Activated CD4-positive, alpha-beta T cell treated with anti-CD3 and anti-CD28 coated beads, Interleukin-2, amount 50 U/mL, for 1 hour (primary cell): Measurements from ENCODE around the gene ZPR1.
A peak's percentile ranks its signal among the peaks of the same experiment; 100 is the strongest.
"Not testable (repeated sequence)": the region's sequence is repeated elsewhere in the genome, so short reads cannot be mapped to it uniquely, and the experiment has no call there.

Experiments
- DNase-seq: peaks from one replicate; pipeline ENCODE4 v3.0.0-alpha.2; 2020

Gene ZPR1

DNA sequence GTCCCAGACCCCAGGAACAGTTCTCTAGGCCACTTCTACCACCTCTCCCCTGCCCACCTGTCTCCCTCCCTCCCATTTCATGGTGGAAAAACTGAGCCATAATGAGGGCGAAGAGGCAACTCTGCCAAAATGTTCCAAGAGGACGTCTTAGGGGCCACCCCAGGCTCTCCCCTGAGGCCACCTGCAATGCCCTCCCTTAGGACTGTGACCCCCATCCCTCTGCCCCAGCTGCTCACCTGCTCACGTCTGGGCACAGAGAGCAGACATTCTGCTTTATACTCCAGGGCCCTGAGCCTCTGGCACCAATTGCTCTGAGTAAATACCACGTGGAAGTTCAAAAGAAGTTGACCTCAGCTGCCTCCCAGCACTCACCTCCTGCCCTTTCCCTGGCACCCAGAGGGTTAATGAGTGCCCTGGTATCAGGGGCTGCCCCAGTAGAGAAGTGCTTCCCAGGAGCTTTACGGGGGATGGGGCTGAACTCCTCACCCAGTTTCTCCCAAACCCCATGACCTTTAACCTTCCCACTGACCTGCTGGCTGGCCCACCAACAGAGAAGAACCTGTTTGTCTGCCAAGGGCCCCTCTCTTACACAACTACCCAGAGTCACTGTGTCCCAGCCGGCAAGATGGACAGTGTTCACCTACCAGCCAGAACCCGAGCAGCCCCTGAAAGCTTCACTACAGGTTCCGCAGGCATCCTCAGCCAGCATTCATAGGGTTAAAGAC, 4.5 kb upstream of the ZPR1 start:
- DNase-seq: no peak

DNA sequence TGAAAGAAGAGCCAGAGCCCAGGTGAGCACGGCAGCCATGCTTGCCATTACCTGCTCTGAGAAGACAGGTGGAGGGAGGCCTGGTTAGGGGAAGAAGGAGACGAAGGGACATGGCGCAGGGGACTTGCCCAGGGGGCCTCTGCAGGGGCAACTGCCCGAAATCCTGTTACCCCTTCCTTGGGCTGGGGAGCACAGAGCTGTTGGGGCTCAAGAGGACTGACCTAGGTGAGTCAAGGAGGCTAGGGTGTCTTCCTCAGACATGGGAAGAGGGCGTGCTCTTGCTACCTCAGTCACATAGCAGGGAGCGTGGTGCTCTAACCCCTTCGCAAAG, 4.0 kb upstream of the ZPR1 start, which contains the start of gene APOA5:
Gene APOA5 (minus strand): TSS at position 67 of the 331 bp plus-strand sequence. CDS start 19 bp downstream, at position 48.
- no peak for DNase-seq

DNA sequence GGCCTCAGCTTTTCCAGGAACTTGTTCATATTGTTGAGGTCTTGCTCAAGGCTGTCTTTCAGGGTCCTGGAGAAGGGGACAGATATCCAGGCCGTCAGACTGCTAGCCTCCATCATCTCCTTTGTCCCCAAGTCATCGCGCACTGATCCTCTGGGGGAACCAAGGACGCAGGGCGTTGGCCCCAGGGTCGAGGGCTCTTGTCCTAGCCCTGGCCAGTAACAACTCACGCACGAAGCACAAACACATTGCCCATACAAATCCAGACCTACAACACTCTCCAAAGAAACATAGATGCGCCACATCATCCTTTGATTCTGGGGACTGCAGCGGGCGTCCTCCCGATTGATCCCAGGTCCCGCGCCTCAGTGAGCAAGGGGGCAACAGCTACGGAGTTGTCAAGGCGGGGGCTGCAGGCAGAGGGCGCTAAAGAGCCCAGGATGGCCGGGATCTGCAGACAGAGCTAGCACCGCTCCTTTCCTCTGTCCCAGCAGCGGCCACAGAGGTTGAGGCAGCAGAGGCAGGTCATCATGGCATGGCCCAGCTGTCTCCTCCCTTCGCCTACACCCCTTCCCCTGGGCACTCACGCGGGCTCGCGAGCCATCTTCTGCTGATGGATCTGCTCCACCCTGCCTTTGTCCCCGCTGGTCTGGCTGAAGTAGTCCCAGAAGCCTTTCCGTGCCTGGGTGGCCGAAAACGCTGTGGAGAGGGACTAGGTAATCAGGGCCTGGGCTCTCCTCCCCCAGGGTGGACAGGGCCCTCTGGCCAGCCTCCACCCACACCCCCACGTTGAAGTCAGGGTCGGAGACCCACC, 3.4 kb upstream of the ZPR1 start:
- peak; percentile 75 for DNase-seq

DNA sequence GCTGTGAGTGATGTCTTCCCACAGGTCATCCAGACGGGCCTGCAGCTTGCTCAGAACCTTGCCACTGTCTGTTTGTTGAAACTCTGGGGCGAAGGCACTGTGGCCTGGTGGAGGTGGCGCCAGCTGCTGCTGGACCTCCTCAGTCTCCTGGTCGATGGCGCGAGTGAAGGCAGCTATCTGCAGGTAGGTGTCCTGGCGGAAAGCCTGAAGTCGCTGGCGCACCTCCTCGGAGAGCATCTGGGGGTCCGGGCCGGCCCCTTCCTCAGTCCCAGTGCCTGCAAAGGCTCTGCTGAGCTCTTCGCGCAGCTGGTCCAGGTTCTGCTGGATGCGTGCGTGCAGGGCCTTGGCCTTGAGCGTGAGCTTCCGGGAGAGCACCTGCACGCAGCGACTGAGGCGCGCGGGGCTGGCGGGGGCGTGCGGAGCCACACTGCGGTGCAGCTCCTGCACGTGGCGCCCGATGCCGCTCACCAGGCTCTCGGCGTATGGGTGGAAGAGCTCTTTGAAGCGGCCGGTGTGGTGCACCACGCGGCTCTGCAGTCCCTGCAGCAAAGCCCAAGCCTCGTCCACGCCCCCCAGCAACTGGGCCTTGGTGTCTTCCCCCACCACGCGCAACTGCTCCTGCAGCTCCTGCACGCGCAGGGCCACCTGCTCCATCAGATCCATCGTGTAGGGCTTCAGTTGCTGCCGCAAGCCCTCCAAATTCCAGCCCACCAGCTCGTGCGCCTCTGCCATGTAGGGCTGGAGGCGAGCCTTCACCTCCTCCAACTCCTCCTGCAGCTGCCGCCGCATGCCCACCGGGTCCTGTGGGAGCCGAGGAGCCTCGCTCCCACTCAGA, 2.6 kb upstream of the ZPR1 start:
- no peak for DNase-seq

DNA sequence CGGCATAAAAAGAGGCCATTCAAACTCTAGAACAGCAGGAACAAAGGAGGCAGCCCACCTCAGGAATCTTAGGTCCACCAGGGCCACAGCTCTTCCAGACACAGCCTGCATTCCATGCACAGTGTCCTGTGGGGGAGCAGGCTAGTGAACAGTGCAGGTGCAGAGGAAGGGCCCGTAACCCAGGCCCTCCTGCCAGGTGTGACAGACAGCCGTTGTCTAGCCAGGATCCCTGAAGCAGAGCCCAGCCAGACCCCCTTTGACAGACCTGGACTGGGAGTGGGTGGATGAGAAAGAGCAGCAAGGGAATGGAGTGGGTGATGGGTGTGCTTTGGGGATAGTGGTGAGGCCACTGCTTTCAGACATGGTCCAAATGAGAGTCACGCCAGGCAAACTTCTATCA, 1.2 kb upstream of the ZPR1 start:
- DNase-seq: no peak

DNA sequence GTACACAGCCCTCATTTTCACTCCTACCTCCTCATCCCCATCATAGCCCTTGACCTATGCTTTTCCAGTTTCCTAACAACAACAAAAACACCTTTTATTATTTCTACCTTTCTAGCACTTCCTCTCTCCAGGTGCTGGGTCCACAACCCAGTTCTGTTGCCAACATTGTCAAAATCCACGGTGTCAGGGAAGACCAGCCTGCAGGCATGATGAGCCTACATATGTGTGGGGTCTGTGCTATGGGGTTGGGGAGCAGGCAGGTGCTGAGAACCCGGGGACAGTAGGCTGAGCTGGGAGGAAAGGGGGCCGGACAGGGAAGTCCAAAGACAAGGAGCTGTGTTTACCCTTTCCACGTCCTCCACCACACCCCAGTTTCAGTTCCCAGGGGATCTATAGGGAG, 711 bp upstream of the ZPR1 start:
- no peak for DNase-seq

DNA sequence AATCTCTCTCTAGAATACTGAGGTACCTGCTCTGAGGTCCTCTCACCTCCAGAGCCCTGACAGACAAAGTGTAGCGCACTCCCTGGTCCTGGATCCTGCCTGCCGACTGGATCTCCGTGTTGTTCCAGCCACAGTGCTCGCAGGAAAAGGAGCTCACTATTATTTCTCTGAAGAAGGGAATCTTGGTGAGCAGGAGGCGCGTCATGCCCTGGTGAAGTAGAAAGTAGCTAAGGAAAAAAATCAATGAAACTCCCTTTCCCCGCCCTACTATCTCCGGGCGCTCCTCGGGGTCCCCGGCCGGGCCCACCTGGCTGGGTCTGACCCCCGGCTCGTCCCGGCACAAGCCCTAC, 412 bp downstream of the ZPR1 start:
- no peak for DNase-seq

DNA sequence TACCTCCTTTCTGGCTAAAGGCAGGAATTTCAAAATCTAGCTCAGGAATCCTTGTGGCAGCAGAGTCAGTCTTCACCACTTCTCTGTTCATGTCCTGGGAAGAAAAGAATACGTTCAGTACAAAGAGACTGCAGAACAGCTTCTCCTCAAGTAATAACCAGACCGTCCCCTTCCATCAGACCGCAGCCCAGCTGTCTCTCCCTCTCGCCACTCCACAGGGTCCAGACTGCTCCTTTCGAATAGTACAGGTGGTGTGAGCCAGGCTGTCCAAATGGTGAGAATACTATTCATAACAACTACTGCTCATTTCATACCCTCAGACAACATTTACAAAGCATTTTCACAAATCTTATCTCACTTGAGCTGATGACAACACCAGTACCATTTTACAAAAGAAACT, 857 bp downstream of the ZPR1 start:
- DNase-seq: no peak

DNA sequence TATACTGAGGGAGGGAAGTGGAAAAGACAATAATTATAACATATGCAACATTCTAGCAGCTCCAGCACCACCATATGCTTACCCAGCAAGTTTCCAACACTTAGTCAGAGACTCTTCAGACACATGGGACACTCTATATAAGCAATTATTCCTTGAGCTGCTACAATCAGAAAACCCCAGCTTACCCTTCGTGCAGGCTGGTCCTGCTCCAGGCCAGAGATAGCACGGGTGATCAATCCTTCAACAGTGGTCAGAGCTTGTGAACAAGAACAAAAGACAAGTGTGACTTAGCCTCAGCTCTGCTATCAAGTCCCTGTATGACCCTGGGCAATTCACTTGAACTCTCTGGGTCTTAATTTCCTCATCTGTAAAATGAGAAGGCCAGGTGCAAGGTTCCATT, 1.5 kb downstream of the ZPR1 start:
- no peak for DNase-seq

DNA sequence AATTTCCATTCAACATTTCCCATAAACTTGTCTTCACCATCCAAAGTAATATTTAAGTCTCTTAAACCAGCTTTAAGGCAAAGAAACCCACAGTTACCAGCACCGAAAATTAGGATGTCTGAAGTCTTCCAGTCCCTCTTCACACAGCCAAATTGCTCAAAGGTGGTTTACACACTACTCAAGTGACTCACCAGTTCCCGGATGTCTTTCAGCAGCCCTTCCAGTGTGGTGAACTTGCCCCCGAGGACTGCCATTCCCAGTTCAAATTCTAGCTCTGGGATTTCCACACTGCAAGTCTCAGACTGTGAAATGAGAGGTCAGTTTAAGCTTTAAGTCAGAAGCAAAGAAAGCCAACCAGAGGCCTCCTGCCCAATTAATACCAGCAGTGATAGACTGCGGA, 5.1 kb downstream of the ZPR1 start:
- DNase-seq: no peak

DNA sequence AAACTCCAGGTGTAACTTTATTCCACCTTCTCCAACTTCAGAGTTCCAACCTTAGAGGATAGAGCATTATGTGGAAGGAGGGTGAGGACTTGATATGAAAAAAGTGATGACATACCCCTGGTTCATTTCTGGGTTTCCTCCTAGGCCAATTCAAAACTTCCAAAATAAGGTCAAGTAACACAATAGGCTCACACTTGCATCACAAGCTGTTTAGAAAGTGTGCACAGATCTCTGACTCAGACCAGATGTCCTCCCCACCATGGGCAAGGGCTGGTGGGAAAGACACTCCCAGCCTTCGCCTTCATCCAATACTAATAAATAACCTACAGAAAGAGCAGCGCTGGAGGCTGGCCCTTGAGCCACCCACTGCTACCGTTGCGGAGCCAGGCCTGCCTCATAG, 9.3 kb downstream of the ZPR1 start:
- DNase-seq: no peak

DNA sequence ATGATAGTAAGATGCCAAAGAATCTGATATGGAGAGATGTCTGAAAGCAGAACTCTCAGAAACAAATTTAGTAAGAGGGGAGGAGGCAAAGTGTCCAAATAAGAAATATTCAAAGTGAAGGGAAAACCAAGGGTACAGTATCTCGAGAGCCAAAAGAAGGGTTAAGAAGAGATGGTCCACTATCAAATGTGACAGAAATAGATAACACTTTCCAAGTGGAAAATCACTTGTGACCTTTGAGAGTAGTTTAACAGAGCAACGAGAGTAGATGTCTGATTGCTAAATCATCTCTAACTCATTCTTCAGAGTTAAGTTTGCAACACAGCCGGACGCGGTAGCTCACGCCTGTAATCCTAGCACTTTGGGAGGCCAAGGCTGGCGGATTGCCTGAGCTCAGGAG, 10.8 kb downstream of the ZPR1 start:
- DNase-seq: no peak

DNA sequence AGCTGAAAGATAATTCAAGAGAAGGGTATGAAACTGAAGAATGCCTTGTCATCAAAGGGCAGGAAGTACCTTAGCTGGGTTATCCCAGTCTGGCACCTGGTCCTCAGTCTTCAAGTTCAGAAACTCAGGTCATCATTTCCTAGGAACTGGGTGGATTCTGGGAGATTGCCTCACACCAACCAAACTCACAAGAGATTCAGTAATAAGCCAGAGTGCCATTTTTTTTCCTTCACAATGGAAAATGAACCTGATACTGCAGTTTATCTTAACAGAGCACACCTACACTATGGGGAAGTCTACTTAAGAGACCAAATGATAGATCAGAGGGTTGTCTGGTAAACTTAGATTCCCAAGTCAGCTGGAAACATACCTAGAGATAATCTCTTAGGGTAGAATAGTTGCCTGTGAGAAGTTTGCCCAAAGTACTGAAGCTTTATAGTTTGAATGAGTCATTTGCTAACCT, 11.3 kb downstream of the ZPR1 start:
- no peak for DNase-seq

DNA sequence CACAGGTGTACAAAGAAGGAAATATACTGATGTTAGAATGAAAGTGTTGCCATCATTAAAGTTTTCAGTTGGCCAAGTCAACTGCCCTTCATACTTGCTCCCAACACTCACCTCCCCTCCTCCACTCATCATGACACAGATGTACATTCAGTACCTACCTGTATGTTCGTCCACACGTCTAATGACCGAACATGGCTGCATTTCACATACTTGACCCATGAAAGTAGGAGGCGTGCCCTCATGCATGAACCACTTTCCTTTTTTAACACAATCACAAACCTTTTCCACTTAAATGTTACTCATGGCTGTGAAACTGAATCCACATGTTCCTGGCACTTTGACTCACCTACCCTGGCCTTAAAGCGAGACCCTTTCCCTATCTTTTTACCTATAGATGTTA, 11.8 kb downstream of the ZPR1 start:
- DNase-seq: no peak

DNA sequence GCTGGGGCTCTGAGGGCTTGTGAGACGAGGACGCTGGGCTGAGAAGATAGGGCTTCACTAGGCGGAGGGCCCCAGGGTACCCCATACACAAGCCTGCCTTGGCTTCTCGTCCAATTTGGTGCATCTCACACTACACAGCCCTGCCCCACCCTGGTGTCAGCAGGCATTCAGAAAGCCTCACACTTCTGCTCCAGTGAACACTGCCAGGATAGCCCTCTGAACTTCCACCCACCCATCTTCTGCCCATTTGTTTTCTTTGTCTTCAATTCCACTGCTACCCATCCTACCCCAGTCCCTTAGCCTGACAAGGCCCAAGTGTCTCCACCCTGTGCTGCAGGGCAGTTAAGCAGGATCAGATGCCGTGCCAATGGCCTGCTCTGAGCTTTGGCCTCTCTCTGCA, 13.2 kb downstream of the ZPR1 start:
- DNase-seq: no peak

DNA sequence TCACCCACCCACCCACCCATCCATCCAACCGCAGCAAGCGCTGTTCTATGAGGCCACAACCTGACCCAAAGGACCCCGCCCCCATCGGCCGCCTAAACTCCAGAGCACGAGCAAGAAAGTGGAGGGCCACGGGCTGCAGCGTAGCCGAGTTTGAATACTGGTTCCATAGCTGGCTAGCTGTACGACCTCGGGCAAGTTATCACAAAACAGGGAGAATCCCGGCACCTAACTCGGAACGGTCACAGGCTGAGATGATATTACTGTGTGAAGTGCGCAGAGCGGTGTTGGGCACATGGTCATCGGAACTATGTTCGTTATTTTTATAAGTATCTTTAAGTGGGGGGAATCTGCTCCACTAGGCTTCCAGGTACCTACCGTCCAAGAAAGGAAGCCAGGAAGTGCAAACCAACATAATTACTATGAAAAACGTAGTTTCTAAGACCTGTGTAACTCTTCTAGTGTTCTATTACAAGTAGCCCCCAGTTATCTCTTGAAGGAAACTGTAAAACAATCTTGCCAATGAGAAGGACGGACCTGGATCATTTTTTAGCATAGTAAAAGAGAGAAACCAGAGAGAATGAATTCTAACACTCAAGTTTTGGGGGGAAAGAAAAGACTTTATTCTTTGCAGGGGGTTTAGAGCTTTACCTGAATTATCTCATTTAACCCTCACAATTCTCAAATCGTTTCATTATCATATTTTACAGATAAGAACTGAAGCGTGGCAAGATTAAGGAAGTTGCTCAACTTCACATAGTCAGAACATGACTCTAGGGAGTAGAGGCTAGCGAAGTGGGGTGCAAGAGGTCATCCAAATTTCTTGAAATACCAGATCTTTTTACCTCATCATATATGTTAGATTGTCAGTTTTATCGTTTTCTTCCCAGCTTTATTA, 14.4 kb downstream of the ZPR1 start:
- DNase-seq: no peak

DNA sequence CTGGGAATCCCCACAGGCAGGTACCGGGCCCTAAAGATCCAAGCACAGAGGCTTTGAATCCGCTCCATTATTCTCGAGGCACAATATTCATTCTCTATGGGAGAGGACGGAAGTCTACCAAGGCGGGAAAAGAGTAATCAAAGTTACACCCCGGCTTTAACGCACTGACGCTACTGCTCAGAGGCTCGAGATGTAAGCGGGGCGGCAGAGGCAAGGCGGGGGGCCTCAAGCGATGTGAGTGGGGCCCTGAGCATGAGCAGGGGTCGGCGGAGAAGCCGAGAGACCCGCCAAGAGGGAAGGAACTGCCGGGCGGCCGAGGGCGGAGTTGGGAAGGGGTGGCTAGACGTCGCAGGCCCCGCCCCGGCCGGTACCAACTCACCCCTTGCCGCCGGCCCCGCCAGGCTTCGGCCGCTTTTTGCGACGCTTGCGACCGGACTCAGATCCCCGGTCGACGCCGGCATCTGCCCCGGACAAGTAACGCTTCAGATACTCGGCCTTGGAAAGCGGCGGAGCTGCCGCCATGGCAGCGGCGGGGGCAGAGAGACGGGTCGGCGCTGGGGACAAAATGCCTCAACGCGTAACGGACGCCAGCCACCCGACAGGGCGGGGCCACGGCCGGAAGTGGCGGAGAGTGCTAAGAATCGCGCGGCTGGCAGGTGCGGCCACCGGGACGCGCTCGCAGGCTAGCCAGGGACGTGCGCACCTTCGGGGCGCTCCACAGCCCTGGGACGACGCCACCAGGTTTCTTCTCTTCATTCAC, 15.2 kb downstream of the ZPR1 start, which contains the start of gene BUD13:
Gene BUD13 (minus strand): TSS at position 545 of the 760 bp plus-strand sequence. CDS start 23 bp downstream, at position 522.
- peak; percentile 95 for DNase-seq

DNA sequence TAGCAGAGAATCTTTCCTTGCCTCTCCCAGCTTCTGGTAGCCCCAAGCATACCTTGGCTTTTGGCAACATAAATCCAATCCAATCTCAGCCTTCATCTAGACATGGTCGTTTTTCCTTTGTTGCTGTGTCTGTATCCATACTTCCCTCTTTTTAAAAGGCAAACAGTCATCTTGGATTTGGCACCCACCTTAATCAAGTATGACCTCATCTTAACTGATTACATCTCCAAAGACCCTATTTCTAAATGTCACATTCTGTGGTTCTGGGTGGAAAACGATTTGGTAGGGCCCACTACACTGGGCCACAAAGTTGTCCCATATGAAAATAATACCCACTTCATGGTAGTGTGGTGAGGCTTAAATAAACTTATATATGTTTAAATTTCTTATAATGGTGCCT, 15.9 kb downstream of the ZPR1 start:
- no peak for DNase-seq

DNA sequence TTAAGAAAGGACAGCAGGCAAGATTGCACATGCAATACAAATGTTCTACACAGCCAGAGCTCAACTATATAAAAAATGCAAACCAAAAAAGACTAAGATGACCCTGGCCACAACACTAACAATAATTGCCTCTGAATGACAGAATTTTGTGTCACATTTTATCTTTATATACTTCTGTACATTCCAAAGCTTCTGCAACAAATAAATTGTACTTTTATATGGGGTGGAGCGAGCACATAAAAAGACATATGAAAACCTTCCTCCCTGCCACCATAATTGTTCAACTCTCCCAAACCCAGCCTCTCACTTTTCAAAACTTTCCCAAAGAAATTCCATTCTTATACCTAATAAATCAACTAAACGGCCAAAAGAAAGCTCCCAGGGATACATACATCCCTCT, 25.7 kb downstream of the ZPR1 start:
- DNase-seq: no peak

DNA sequence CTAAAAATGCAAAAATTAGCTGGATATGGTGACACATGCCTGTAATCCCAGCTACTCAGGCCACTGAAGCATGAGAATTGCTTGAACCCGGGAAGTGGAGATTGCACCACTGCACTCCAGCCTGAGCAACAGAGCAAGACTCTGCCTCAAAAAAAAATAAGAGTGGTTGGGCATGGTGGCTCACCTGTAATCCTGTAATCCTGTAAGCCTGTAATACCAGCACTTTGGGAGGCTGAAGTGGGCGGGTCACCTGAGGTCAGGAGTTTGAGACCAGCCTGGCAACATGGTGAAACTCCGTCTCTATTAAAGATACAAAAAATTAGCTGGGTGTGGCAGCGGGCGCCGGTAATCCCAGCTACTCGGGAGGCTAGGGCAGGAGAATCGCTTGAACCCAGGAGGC, 31.8 kb downstream of the ZPR1 start:
- DNase-seq: not testable (repeated sequence)

DNA sequence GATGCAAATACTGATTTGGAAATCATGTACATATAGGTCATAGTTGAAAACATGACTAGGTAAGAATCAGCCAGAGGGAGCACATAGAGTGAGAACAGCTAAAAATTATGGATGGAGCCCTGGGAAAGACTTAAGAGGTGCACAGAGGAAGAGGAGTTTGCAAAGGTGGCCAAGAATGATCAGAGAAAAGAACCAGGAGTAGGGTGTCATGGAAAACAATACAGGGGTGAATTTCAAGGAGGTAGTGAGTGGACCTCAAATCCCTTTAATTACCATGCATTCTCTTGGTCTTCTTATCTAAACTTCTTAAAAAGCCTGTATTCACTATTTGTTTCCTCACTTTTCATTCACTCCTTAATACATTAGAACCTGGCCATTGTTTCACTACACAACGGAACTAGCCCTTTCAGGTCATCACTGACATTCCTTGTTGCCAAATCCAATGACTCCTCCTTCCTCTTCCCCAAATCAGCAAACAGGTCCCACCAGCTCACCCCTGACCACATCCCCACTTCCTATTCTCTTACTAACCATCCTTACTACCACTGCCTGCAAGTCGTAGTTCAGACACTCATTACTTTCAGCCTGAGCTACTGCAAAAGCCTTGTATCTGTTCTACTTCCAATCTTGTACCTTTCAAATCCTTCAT, 37.6 kb downstream of the ZPR1 start:
- no peak for DNase-seq
